GM06990 (cell line): ENCODE measurements around the gene NEAT1.

ENCODE experiments used
- DNase-seq: peaks from one replicate; pipeline ENCODE4 v3.0.0-alpha.2; 2011; ENCODE audit not compliant: insufficient read length; ENCODE audit errors: extremely low read depth
- H3K27me3 ChIP-seq: replicated peaks from 2 replicates; pipeline ENCODE4 v1.6.0; 2011; ENCODE audit warnings: low read length; ENCODE audit not compliant: control insufficient read depth, insufficient read depth
- H3K36me3 ChIP-seq: 2 replicates; pipeline ENCODE4 v1.5.1; 2011; ENCODE audit warnings: low read length; ENCODE audit not compliant: control insufficient read depth, insufficient read depth
- H3K4me3 ChIP-seq: replicated peaks from 2 replicates; pipeline ENCODE4 v1.5.1; 2011; ENCODE audit warnings: low read depth, mild to moderate bottlenecking, control low read depth, low read length
- TF ChIP-seq, protein P1 (sequence below): IDR thresholded peaks from 2 replicates; pipeline ENCODE4 v1.5.1; 2011; ENCODE audit warnings: low read length, control low read depth, mild to moderate bottlenecking, inconsistent platforms; ENCODE audit not compliant: insufficient read depth, poor library complexity, severe bottlenecking

The NEAT1 gene

DNA sequence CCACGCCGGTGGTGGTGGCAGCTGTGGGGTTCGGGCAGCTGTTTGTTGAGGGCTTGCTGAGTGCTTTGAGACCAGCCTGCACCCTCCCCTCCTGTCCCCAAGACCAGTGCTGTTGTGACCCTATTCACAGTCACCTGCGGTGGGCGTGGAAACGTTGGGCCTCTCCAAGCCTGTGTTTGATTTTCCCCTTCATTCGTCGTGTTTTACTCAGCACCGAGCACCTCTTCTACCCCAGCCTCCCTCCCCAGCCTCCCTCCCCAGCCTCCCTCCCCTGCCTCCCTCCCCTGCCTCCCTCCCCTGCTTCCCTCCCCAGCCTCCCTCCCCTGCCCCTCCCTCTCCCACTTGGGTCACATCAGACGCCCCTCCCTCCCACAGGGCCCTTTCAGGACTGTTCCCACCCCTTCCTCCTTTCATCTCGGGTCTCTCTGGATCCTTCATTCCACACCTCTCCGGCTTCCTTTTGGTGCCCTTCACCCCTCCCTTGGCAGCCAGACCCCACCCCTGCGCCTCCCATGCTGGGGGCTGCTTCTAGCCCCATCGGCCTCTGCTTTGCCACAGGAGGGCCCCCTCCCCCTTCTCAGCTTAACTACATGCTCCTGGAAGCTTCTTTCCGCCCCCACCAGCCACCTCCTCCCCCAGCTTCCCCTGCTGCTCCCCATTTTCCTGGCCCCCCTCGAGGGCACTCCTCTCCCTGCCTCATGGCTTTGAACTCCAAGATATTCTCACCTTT is 21.4 kb upstream of the NEAT1 start:
- no peak for DNase-seq
- TF ChIP-seq, protein P1, sequence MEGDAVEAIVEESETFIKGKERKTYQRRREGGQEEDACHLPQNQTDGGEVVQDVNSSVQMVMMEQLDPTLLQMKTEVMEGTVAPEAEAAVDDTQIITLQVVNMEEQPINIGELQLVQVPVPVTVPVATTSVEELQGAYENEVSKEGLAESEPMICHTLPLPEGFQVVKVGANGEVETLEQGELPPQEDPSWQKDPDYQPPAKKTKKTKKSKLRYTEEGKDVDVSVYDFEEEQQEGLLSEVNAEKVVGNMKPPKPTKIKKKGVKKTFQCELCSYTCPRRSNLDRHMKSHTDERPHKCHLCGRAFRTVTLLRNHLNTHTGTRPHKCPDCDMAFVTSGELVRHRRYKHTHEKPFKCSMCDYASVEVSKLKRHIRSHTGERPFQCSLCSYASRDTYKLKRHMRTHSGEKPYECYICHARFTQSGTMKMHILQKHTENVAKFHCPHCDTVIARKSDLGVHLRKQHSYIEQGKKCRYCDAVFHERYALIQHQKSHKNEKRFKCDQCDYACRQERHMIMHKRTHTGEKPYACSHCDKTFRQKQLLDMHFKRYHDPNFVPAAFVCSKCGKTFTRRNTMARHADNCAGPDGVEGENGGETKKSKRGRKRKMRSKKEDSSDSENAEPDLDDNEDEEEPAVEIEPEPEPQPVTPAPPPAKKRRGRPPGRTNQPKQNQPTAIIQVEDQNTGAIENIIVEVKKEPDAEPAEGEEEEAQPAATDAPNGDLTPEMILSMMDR, result no peak
- peaks cover 42% of the 10 kb centered on the region for H3K36me3 ChIP-seq
- no peak overlapping the region for H3K4me3 ChIP-seq
- no peaks in the 10 kb centered on the region for H3K27me3 ChIP-seq

GRCh38 chr11:65401803-65402248 is 20.8 kb upstream of the NEAT1 start:
- DNase-seq, result no peak
- TF ChIP-seq, protein P1, result no peak
- H3K36me3 ChIP-seq, result peaks cover 39% of the 10 kb centered on the region
- no peaks in the 10 kb centered on the region for H3K27me3 ChIP-seq
- no peak overlapping the region for H3K4me3 ChIP-seq

- TF ChIP-seq, protein P1, result no peak
- DNase-seq, result no peak
- Histone ChIP-seq H3K4me3 (no peak overlapping the region), H3K36me3 (peaks cover 33% of the 10 kb centered on the region), H3K27me3 (no peaks in the 10 kb centered on the region)
Observed at GRCh38 chr11:65402790-65403189, 19.8 kb upstream of the NEAT1 start.

- TF ChIP-seq, protein P1, result no peak
- Histone ChIP-seq H3K27me3 (no peaks in the 10 kb centered on the region), H3K36me3 (peaks cover 33% of the 10 kb centered on the region), H3K4me3 (no peak overlapping the region)
- DNase-seq, result peak; percentile 56
Observed at GRCh38 chr11:65403607-65404121, 18.9 kb upstream of the NEAT1 start.

- Histone ChIP-seq H3K36me3 (peaks cover 31% of the 10 kb centered on the region), H3K4me3 (no peak overlapping the region), H3K27me3 (no peaks in the 10 kb centered on the region)
- TF ChIP-seq, protein P1, result no peak
- no peak for DNase-seq
Observed at GRCh38 chr11:65404210-65404609, 18.4 kb upstream of the NEAT1 start.
